CD4-positive, alpha-beta T cell (primary cell): ENCODE data around the gene CCDC66. TPM values are rescaled to one million over a fixed set of nuclear protein-coding genes. Genes with fewer than 3 reads are reported as not detected.
A peak's percentile ranks its signal among the peaks of the same experiment; 100 is the strongest.

Source experiments
- ATAC-seq: fragments of 200-7000 bp; cut with Tn5 transposase; one replicate; pipeline ENCODE4 v1.10.0; 2022; ENCODE audit warnings: mild to moderate bottlenecking; ENCODE audit not compliant: poor library complexity
- CTCF ChIA-PET: fragments of 350-600 bp; sonication (Branson Sonifier 250); formaldehyde crosslinking; loops from one replicate; lab custom pipeline; 2021; ENCODE audit warnings: antibody characterized with exemption, inconsistent platforms; lab: Charles Lee
- POLR2A ChIA-PET: fragments of 350-600 bp; sonication (Branson Sonifier 250); formaldehyde crosslinking; loops from one replicate; lab custom pipeline; 2021; ENCODE audit warnings: antibody characterized with exemption, inconsistent platforms; lab: Charles Lee
- DNase-seq, 14 experiments: peaks; one replicate each; pipeline ENCODE4 v3.0.0-alpha.2; 2013 to 2020; ENCODE audit warnings: mixed read lengths in 2 of 14
- H3K27ac ChIP-seq, 2 donors: one replicate each; pipeline versions ENCODE4 v1.5.1 to v1.7.0; 2013; ENCODE audit warnings: low read length in 2 of 2, low read depth in 1 of 2, mild to moderate bottlenecking in 1 of 2
- H3K27me3 ChIP-seq, 2 experiments: 1 replicate in 1 of 2; 2 replicates in 1 of 2; pipeline versions ENCODE4 v1.6.1 to v1.7.0; 2013; ENCODE audit warnings: low read length in 2 of 2, control low read depth in 1 of 2, mild to moderate bottlenecking in 1 of 2, moderate library complexity in 1 of 2; ENCODE audit not compliant: insufficient read depth in 2 of 2, control insufficient read depth in 1 of 2
- H3K36me3 ChIP-seq: one replicate; pipeline ENCODE4 v1.6.1; 2013; ENCODE audit warnings: low read length, control low read depth; ENCODE audit not compliant: insufficient read depth
- H3K4me1 ChIP-seq: one replicate; pipeline ENCODE4 v1.6.1; 2013; ENCODE audit warnings: low read length, control low read depth; ENCODE audit not compliant: insufficient read depth
- H3K4me3 ChIP-seq: one replicate; pipeline ENCODE4 v1.5.1; 2013; ENCODE audit warnings: mild to moderate bottlenecking, low read length, moderate library complexity
- H3K9me3 ChIP-seq, 2 experiments: 1 replicate in 1 of 2; 2 replicates in 1 of 2; pipeline versions ENCODE4 v1.6.1 to v1.7.0; 2013; ENCODE audit warnings: low read length in 2 of 2, mild to moderate bottlenecking in 2 of 2, control low read depth in 1 of 2, moderate library complexity in 1 of 2; ENCODE audit not compliant: control insufficient read depth in 1 of 2, insufficient read depth in 1 of 2
- H3K27ac Mint-ChIP-seq: one replicate; pipeline ENCODE4 v1.8.0; 2020; ENCODE audit warnings: mixed read lengths
- H3K27me3 Mint-ChIP-seq: one replicate; pipeline ENCODE4 v1.8.0; 2021; ENCODE audit warnings: mixed read lengths
- H3K36me3 Mint-ChIP-seq: one replicate; pipeline ENCODE4 v1.8.0; 2021; ENCODE audit warnings: low read depth, mixed read lengths
- H3K4me1 Mint-ChIP-seq: one replicate; pipeline ENCODE4 v1.8.0; 2021; ENCODE audit warnings: low read depth, mixed read lengths
- H3K4me3 Mint-ChIP-seq: one replicate; pipeline ENCODE4 v1.8.0; 2020; ENCODE audit warnings: mild to moderate bottlenecking, mixed read lengths
- H3K9me3 Mint-ChIP-seq: one replicate; pipeline ENCODE4 v1.8.0; 2020; ENCODE audit warnings: mixed read lengths
- intact Hi-C, 2 experiments: fragments of 100-400 bp; cut with DNase I in 1 of 2; cut with micrococcal nuclease in 1 of 2; formaldehyde crosslinking; loops; one replicate each; pipeline versions ENCODE4 v1.15.1 to v1.9.0; 2023 to 2025; cut with DNase I, micrococcal nuclease
- total RNA-seq, 174 experiments: library from RNA in 2 of 174; stranded (reverse) in 2 of 174; gene quantifications; one replicate each; pipeline ENCODE4 v1.2.3 and lab custom pipeline; 2021 to 2026
- TF ChIP-seq, protein P1 (sequence below): fragments of 200-600 bp; IDR thresholded peaks from one replicate; pipeline ENCODE4 v1.8.0; 2022; ENCODE audit warnings: antibody characterized with exemption, mild to moderate bottlenecking

Gene CCDC66
- total RNA-seq, 2 experiments from 2014 or later = 97.1 to 101 TPM

DNA sequence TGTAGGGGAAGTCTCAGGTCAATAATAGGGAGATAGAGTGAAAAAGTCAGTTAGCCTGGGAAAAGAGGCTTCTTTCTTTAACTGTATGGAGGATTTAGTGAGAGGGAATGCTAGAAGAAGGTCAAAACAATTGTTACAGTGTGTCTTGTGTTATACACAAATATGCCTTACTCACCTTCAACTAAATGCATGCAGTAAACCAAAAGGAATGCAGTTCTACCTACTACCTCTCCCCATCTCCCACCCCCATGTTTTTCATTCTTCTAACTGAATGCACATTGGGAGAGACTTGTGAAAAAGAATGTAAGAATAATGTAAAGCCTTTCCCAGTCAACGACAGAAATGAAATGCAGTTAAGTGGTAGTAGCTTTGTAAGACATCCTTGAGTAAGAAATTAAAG is 33.8 kb downstream of the CCDC66 start:
- Mint-ChIP-seq H3K9me3 (no peaks in the 10 kb centered on the region), H3K27me3 (no peaks in the 10 kb centered on the region), H3K4me3 (no peak overlapping the region), H3K27ac (peak overlapping the region; percentile 95), H3K36me3 (peaks cover 37% of the 10 kb centered on the region), H3K4me1 (peaks cover 56% of the 10 kb centered on the region)
- H3K36me3 ChIP-seq = peaks cover 4% of the 10 kb centered on the region
- TF ChIP-seq, protein P1, sequence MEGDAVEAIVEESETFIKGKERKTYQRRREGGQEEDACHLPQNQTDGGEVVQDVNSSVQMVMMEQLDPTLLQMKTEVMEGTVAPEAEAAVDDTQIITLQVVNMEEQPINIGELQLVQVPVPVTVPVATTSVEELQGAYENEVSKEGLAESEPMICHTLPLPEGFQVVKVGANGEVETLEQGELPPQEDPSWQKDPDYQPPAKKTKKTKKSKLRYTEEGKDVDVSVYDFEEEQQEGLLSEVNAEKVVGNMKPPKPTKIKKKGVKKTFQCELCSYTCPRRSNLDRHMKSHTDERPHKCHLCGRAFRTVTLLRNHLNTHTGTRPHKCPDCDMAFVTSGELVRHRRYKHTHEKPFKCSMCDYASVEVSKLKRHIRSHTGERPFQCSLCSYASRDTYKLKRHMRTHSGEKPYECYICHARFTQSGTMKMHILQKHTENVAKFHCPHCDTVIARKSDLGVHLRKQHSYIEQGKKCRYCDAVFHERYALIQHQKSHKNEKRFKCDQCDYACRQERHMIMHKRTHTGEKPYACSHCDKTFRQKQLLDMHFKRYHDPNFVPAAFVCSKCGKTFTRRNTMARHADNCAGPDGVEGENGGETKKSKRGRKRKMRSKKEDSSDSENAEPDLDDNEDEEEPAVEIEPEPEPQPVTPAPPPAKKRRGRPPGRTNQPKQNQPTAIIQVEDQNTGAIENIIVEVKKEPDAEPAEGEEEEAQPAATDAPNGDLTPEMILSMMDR = no peak
- no peaks in the 10 kb centered on the region for H3K9me3 ChIP-seq
- H3K4me3 ChIP-seq = no peak overlapping the region
- ATAC-seq (no peak), DNase-seq (no peak)
- H3K27ac ChIP-seq = no peak overlapping the region
- ChIA-PET POLR2A (interaction anchor here (0.6 to 5.3 kb wide), 4 partner anchors 21 to 210 kb away, joined by 3 to 74 read pairs (median 4); partner anchors contain the start of gene CCDC66), CTCF (no interaction called here)
- H3K4me1 ChIP-seq = peaks cover 17% of the 10 kb centered on the region
- intact Hi-C loops = no loop called here
- no peaks in the 10 kb centered on the region for H3K27me3 ChIP-seq

DNA sequence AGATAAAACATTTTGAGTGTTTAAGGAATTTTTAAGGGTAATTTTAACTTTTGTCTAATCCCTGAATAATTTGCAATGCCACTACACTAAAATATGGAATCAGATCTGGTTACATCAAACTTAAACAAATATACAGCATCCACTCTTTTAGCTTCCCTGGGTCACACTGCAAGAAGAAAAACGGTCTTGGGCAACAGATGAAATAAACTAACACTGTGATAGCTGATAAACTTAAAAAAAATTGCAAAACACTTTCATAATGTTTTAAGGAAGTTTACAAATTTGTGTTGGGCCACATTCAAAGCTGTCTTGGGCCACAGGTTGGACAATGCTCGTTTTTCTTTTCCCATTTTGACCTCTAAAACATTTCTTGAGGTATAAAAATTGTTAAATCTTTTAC is 34.3 kb downstream of the CCDC66 start:
- H3K4me3 Mint-ChIP-seq = peak overlapping the region; percentile 31
- peaks cover 21% of the 10 kb centered on the region for H3K4me1 ChIP-seq
- no peak for ATAC-seq
- TF ChIP-seq, protein P1 = no peak
- H3K4me3 ChIP-seq = no peak overlapping the region
- ChIA-PET CTCF (no interaction called here), POLR2A (interaction anchor here (1.1 to 5.3 kb wide), 6 partner anchors 19 to 209 kb away, joined by 3 to 74 read pairs (median 18); partner anchors contain the start of genes CCDC66 and TASOR)
- intact Hi-C loops = no loop called here
- H3K36me3 Mint-ChIP-seq = peaks cover 41% of the 10 kb centered on the region
- H3K27me3 Mint-ChIP-seq = no peaks in the 10 kb centered on the region
- H3K9me3 Mint-ChIP-seq = peaks cover under 1% of the 10 kb centered on the region
- peak overlapping the region; percentile 95 for H3K27ac Mint-ChIP-seq
- no peaks in the 10 kb centered on the region for H3K27me3 ChIP-seq
- H3K9me3 ChIP-seq = no peaks in the 10 kb centered on the region
- no peak for DNase-seq
- peaks cover 61% of the 10 kb centered on the region for H3K4me1 Mint-ChIP-seq
- H3K27ac ChIP-seq = peak overlapping the region in 1 of 2 donors; percentile 3
- H3K36me3 ChIP-seq = peaks cover 6% of the 10 kb centered on the region

DNA sequence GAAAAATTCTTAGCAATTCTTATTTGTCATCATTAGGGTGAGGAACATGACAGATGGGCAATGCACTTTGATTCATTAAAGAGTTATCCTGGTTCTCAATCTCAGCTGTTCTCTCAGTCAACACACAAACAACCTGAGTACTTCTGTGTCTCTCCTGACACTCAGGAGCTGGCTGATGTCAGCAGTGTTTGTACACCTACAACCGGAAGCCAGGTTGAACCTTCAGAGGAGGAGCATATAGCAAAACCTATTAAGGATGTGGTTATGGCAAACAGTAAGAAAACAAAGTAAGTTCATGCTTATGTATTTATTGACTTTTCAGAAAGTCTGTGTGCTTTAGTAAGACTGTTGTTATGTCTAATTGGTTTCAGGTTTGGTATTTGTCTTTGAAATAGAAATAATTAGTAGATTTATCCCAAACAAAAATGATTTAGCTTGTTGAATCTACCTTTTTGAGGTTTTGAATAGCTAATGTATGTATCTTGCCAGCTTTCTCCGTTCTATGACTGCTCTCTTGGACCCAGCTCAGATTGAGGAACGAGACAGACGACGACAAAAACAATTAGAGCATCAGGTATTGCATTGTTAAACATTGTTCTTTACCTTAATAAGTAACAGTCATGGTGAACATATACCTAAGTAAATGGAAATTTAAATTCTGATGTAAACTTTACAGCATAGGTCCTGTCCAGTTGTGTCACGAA is 36.6 kb downstream of the CCDC66 start:
- Histone ChIP-seq H3K9me3 (no peaks in the 10 kb centered on the region), H3K4me1 (peaks cover 26% of the 10 kb centered on the region), H3K27ac (peak overlapping the region; percentile 39 to 60), H3K4me3 (peak overlapping the region; percentile 30), H3K27me3 (no peaks in the 10 kb centered on the region), H3K36me3 (peaks cover 11% of the 10 kb centered on the region)
- ChIA-PET POLR2A (interaction anchor here (0.9 to 5.3 kb wide), 26 partner anchors 8 to 323 kb away, joined by 3 to 74 read pairs (median 4); partner anchors contain the start of genes CCDC66 and TASOR), CTCF (interaction anchor here (0.7 to 1.2 kb wide), 4 partner anchors 10 to 99 kb away, joined by 3 to 5 read pairs (median 3); partner anchors contain the start of gene CCDC66)
- no peaks in the 10 kb centered on the region for H3K27me3 Mint-ChIP-seq
- H3K4me3 Mint-ChIP-seq = peak overlapping the region; percentile 75
- H3K27ac Mint-ChIP-seq = peak overlapping the region; percentile 95
- peaks cover 10% of the 10 kb centered on the region for H3K9me3 Mint-ChIP-seq
- TF ChIP-seq, protein P1 = no peak
- intact Hi-C loops = loop anchor here in 1 of 2 experiments (1.0 kb wide), 1 partner anchor 36 kb away; the partner anchor contains the start of gene CCDC66
- H3K36me3 Mint-ChIP-seq = peaks cover 55% of the 10 kb centered on the region
- peaks cover 82% of the 10 kb centered on the region for H3K4me1 Mint-ChIP-seq
- DNase-seq (peak; percentile 38 to 90 (median 51)), ATAC-seq (peak; percentile 99)
